SK-N-SH (cell line): Measurements from ENCODE around the gene TP73. TPM values are rescaled to one million over a fixed set of nuclear protein-coding genes. Genes with fewer than 3 reads are reported as not detected.

Experiments used
- CTCF ChIA-PET: fragments of 300-600, 350-600 bp; formaldehyde crosslinking; extraction: SDS; loops from one replicate; lab custom pipeline; 2021; lab: Yijun Ruan, JAX
- POLR2A ChIA-PET: fragments of 350-600 bp; sonication (Branson Sonifier 250); formaldehyde crosslinking; extraction: SDS; loops from one replicate; lab custom pipeline; 2020; ENCODE audit warnings: antibody characterized with exemption, inconsistent platforms; lab: Yijun Ruan, JAX
- DNase-seq: peaks from one replicate; pipeline ENCODE4 v3.0.0; 2012
- H2AFZ ChIP-seq: fragments of 200-600 bp; sonication (generic); 2 replicates; pipeline ENCODE4 v1.8.1; 2016; ENCODE audit warnings: antibody characterized with exemption, mild to moderate bottlenecking, low read depth
- H3F3A ChIP-seq: fragments of 200-600 bp; sonication (generic); replicated peaks from 2 replicates; pipeline ENCODE3; 2016; ENCODE audit warnings: antibody characterized with exemption, mild to moderate bottlenecking; ENCODE audit not compliant: insufficient read depth
- H3K27ac ChIP-seq, 2 experiments: fragments of 200-500 bp in 1 of 2; fragments of 200-600 bp in 1 of 2; sonication (Bioruptor generic) in 1 of 2; sonication (generic), shearing (Covaris generic) in 1 of 2; 2 replicates each; pipeline versions ENCODE4 v1.5.1 to v1.6.1; 2014 to 2016; ENCODE audit warnings: low read depth in 2 of 2, inconsistent platforms in 1 of 2, low read length in 1 of 2, mild to moderate bottlenecking in 1 of 2, mixed read lengths in 1 of 2
- H3K27me3 ChIP-seq: fragments of 200-600 bp; sonication (generic), shearing (Covaris generic); 2 replicates; pipeline ENCODE4 v1.6.1; 2016; ENCODE audit warnings: mixed run types; ENCODE audit not compliant: insufficient read depth
- H3K36me3 ChIP-seq, 2 experiments: fragments of 200-500 bp in 1 of 2; fragments of 200-600 bp in 1 of 2; sonication (Bioruptor generic) in 1 of 2; sonication (generic) in 1 of 2; replicated peaks in 1 of 2; 2 replicates each; pipeline versions ENCODE3 to v1.5.1; 2014 to 2016; ENCODE audit warnings: low read length in 1 of 2, mild to moderate bottlenecking in 1 of 2; ENCODE audit not compliant: insufficient read depth in 2 of 2, control insufficient read depth in 1 of 2
- H3K4me1 ChIP-seq, 2 experiments: fragments of 200-500 bp in 1 of 2; fragments of 200-600 bp in 1 of 2; sonication (Bioruptor generic) in 1 of 2; sonication (generic), shearing (Covaris generic) in 1 of 2; 2 replicates each; pipeline versions ENCODE4 v1.5.1 to v1.6.1; 2014 to 2016; ENCODE audit warnings: low read depth in 1 of 2, low read length in 1 of 2, mixed run types in 1 of 2; ENCODE audit not compliant: insufficient read depth in 2 of 2, control insufficient read depth in 1 of 2
- H3K4me2 ChIP-seq: fragments of 200-600 bp; sonication (generic), shearing (Covaris generic); 2 replicates; pipeline ENCODE4 v1.6.1; 2017; ENCODE audit warnings: mixed run types
- H3K4me3 ChIP-seq, 2 experiments: fragments of 200-500 bp in 1 of 2; fragments of 200-600 bp in 1 of 2; sonication (Bioruptor generic) in 1 of 2; sonication (generic), shearing (Covaris generic) in 1 of 2; 2 replicates each; pipeline versions ENCODE4 v1.5.1 to v1.8.1; 2014 to 2016; ENCODE audit warnings: low read depth in 2 of 2, inconsistent platforms in 1 of 2, low read length in 1 of 2, mild to moderate bottlenecking in 1 of 2, mixed read lengths in 1 of 2, moderate library complexity in 1 of 2
- H3K79me2 ChIP-seq: fragments of 200-600 bp; sonication (generic); 2 replicates; pipeline ENCODE4 v1.8.1; 2017; ENCODE audit warnings: mild to moderate bottlenecking; ENCODE audit not compliant: insufficient read depth
- H3K9ac ChIP-seq: fragments of 200-600 bp; sonication (generic); 2 replicates; pipeline ENCODE4 v1.6.1; 2017; ENCODE audit warnings: mixed run types
- H3K9me2 ChIP-seq: fragments of 200-600 bp; sonication (generic); 2 replicates; pipeline ENCODE4 v1.6.1; 2017; ENCODE audit warnings: mixed run types
- H3K9me3 ChIP-seq: fragments of 200-600 bp; sonication (generic); 2 replicates; pipeline ENCODE4 v1.6.1; 2017; ENCODE audit warnings: mixed run types, mild to moderate bottlenecking, moderate library complexity
- H4K20me1 ChIP-seq: fragments of 200-600 bp; sonication (generic); 2 replicates; pipeline ENCODE4 v1.6.1; 2017; ENCODE audit warnings: mild to moderate bottlenecking, mixed run types; ENCODE audit not compliant: insufficient read depth
- EP300 ChIP-seq, 2 experiments: IDR thresholded peaks; 2 replicates each; pipeline versions ENCODE4 v1.4.0 to v1.6.1; 2012; ENCODE audit warnings: borderline replicate concordance in 1 of 2, low read depth in 1 of 2, low read length in 1 of 2
- GABPA ChIP-seq: IDR thresholded peaks from 2 replicates; pipeline ENCODE4 v1.4.0; 2012; ENCODE audit warnings: low read depth, mild to moderate bottlenecking
- GATA2 ChIP-seq: sonication (generic); formaldehyde crosslinking; IDR thresholded peaks from 2 replicates; pipeline ENCODE4 v1.5.0; 2020; ENCODE audit warnings: mild to moderate bottlenecking, missing genetic modification reagents
- IRF3 ChIP-seq: fragments of 150-350 bp; IDR thresholded peaks from 2 replicates; pipeline ENCODE4 v1.6.1; 2016; ENCODE audit warnings: mild to moderate bottlenecking, low read depth, low read length
- MAX ChIP-seq: IDR thresholded peaks from 2 replicates; pipeline ENCODE4 v1.4.0; 2012; ENCODE audit warnings: low read depth
- MXI1 ChIP-seq: IDR thresholded peaks from 2 replicates; pipeline ENCODE4 v1.6.1; 2012; ENCODE audit warnings: mild to moderate bottlenecking, low read depth, low read length, improper control_type of control experiment
- PBX3 ChIP-seq: IDR thresholded peaks from 2 replicates; pipeline ENCODE4; 2012
- RAD21 ChIP-seq: IDR thresholded peaks from 2 replicates; pipeline ENCODE4 v1.6.1; 2012; ENCODE audit warnings: mild to moderate bottlenecking, low read length
- RFX5 ChIP-seq: IDR thresholded peaks from 2 replicates; pipeline ENCODE4 v1.6.1; 2012; ENCODE audit warnings: mild to moderate bottlenecking, improper control_type of control experiment, low read length
- SMC3 ChIP-seq: IDR thresholded peaks from 2 replicates; pipeline ENCODE4 v1.6.1; 2012; ENCODE audit warnings: low read depth, low read length, improper control_type of control experiment
- WGBS: methylation state at CpG from one replicate; pipeline ENCODE4 v1.1.6; 2017; ENCODE audit warnings: low lambda C conversion rate; 5-methylcytosine and 5-hydroxymethylcytosine counted together
- polyA plus RNA-seq, 3 experiments: library from polyadenylated mRNA; depleted of rRNA; stranded (reverse); fragments of >200 nt; gene quantifications; 2 replicates each; pipeline ENCODE4 v1.2.3, GENCODE V29; 2012

TP73 gene
- polyA plus RNA-seq (2012; rRNA removed), result 0.21 and 0.64 TPM in 2 replicates
- polyA plus RNA-seq (2012; cell fraction: cytosol; rRNA removed), result 0.28 and 0.41 TPM in 2 replicates
- polyA plus RNA-seq (2012; cell fraction: nucleus; rRNA removed), result 1.4 and 1.8 TPM in 2 replicates

GRCh38 chr1:3651930-3652547 lies at the start of gene TP73:
TP73 (plus strand) TSS chr1:3652516; CDS start chr1:3682366, 29,850 bp downstream.
- peaks cover 8 to 10% of the 10 kb centered on the region in 2 experiments for H3K36me3 ChIP-seq
- H3K27ac ChIP-seq, result no peak within 1 kb of the TSS
- ChIA-PET CTCF (interaction anchor here (0.6 to 2.2 kb wide), 8 partner anchors 10 to 1033 kb away, joined by 3 to 10 read pairs (median 6); no protein-coding TSS in a partner anchor), POLR2A (interaction anchor here (0.7 to 1.5 kb wide), 3 partner anchors 24 to 101 kb away, joined by 3 to 4 read pairs (median 3); no protein-coding TSS in a partner anchor)
- peak; percentile 88 for DNase-seq
- peak within 1 kb of the TSS in 1 of 2 experiments; percentile 41; a peak in 3 of 4 replicates for H3K4me3 ChIP-seq
- H3K79me2 ChIP-seq, result peaks cover 19% of the 10 kb centered on the region
- H2AFZ ChIP-seq, result no peak within 1 kb of the TSS
- no CpG with 5 or more reads among the region's 80 CpGs for WGBS
- no peak within 1 kb of the TSS for H3K4me2 ChIP-seq
- H4K20me1 ChIP-seq, result no peaks in the 10 kb centered on the region
- peaks cover 0 to 12% of the 10 kb centered on the region in 2 experiments; a peak in 2 of 4 replicates for H3K4me1 ChIP-seq
- H3K9me3 ChIP-seq, result no peaks in the 10 kb centered on the region
- no peak within 1 kb of the TSS; the same call in 1 of the 2 replicates for H3K9ac ChIP-seq
- H3K9me2 ChIP-seq, result no peaks in the 10 kb centered on the region
- H3F3A ChIP-seq, result no peaks in the 10 kb centered on the region
- TF ChIP-seq IRF3 (no peak), EP300 (IDR thresholded peaks at IDR 0.05; ENCODE audit: borderline replicate concordance in 1 of 2, low read depth in 1 of 2, low read length in 1 of 2) (no peak), MXI1 (0 out of 2 replicates have a peak, but pooled peaks have one; percentile 17), GATA2 (CRISPR knock-in tag) (no peak)
- no peaks in the 10 kb centered on the region; the same call in 1 of the 2 replicates for H3K27me3 ChIP-seq

GRCh38 chr1:3603156-3603555 lies 49.2 kb upstream of the TP73 start:
- H3K4me3 ChIP-seq, result no peak overlapping the region
- no peak overlapping the region for H2AFZ ChIP-seq
- DNase-seq, result no peak
- no peaks in the 10 kb centered on the region for H3K27me3 ChIP-seq
- CTCF ChIA-PET, result interaction anchor here (0.9 to 1.5 kb wide), 4 partner anchors 14 to 150 kb away, joined by 3 to 6 read pairs (median 4); no protein-coding TSS in a partner anchor
- WGBS, result 100% methylated on average over 1 of the region's 11 CpGs
- no peaks in the 10 kb centered on the region for H3K9me2 ChIP-seq
- POLR2A ChIA-PET, result no interaction called here
- TF ChIP-seq MAX (no peak), PBX3 (no peak), RFX5 (no peak), GABPA (no peak), RAD21 (no peak), SMC3 (no peak)
- no peaks in the 10 kb centered on the region for H4K20me1 ChIP-seq
- no peak overlapping the region for H3K9ac ChIP-seq
- no peak overlapping the region for H3K4me2 ChIP-seq
- no peaks in the 10 kb centered on the region for H3K9me3 ChIP-seq
- peaks cover 0 to 27% of the 10 kb centered on the region in 2 experiments; a peak in 1 of 4 replicates for H3K4me1 ChIP-seq
- no peak overlapping the region for H3K27ac ChIP-seq
- no peaks in the 10 kb centered on the region for H3F3A ChIP-seq
- no peaks in the 10 kb centered on the region for H3K79me2 ChIP-seq
- no peaks in the 10 kb centered on the region for H3K36me3 ChIP-seq
